DMS153 (cell line): ENCODE results near the gene LMAN1L.

Experiments
- DNase-seq: peaks from one replicate; lab custom pipeline; 2025; lab: John Stamatoyannopoulos, UW

Gene LMAN1L

DNA sequence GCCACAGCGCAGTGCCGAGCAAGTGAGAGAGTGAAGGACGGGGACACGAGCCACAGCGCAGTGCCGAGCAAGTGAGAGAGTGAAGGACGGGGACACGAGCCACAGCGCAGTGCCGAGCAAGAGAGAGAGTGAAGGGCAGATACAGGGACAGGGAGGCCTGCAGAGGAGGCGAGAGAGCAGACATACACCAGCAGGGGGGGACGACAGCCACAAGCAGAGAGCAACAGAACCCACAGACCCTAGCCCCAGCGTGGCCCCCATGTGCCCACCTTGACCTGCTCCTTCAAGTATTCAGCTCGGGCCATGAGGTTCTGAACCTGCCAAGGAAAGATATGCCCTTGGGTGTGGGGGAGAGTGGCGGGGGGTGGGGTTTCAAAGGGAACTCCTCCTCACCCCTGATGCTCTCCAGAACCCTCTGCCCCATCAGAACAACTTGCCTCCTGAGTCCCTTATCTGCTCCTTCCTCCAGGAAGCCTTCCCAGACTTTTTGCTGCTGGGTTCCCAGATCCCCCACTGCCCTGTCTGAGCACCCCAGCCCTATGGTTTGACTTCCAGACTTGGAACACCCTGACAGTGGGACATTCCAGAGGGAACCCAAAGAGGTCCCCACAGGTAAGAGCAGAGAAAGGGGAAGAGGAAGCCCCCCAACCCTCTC lies 25.0 kb downstream of the LMAN1L start:
- no peak for DNase-seq

DNA sequence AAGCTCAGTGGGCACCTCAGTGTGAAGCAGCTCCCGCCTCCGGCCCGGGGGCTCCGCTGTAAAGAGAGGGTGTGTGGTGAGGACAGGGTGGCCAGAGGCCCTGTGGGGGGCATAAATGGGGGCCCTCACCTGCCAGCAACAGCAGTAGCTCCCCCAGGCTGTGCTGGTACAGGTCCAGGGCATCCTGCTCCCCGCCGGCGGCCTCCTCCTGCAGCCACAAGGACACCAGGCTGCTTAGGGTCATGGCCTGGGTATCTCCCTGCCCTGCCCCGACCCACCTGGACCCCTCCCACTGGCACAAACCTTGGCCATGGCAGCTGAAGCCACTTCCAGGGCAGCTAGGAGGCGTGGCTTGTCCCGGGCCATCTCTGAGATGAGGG lies 25.5 kb downstream of the LMAN1L start:
- no peak for DNase-seq

DNA sequence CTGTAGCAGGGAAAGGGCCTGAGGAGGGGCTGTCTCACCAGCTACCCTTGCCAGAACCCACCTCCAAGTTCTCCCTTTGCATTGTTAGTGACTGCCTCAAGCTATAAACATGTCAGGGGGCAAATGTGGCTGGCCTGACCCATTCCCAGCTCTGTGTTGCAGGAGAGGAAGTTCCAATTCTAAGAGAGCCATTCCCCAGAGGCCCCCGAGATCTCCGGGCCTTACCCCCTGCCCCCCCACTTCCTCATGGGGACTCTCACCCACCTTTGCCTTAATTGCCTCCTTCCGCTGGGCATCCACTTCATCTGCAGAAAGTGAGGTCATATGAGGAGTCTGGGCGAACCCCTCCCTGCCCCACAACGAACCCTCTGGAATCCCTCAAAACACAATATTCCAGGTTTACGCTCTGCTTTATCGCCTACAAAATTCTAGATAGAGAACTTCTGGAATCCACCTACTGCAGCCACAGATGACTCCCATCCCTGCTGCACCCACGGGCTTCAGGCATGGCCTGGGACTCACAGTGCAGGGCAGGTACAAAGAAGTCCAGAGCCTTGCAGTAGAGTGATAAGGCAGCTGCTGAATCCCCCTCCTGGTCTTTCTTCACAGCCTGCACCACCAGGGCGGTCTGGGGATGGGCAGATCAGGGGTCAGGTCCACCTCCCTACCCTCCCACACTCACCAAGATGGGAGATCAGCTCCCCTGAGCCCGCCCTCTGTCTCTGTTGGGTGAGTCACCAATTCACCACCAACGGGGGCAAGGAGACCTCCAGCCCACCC lies 26.3 kb downstream of the LMAN1L start:
- DNase-seq = no peak

DNA sequence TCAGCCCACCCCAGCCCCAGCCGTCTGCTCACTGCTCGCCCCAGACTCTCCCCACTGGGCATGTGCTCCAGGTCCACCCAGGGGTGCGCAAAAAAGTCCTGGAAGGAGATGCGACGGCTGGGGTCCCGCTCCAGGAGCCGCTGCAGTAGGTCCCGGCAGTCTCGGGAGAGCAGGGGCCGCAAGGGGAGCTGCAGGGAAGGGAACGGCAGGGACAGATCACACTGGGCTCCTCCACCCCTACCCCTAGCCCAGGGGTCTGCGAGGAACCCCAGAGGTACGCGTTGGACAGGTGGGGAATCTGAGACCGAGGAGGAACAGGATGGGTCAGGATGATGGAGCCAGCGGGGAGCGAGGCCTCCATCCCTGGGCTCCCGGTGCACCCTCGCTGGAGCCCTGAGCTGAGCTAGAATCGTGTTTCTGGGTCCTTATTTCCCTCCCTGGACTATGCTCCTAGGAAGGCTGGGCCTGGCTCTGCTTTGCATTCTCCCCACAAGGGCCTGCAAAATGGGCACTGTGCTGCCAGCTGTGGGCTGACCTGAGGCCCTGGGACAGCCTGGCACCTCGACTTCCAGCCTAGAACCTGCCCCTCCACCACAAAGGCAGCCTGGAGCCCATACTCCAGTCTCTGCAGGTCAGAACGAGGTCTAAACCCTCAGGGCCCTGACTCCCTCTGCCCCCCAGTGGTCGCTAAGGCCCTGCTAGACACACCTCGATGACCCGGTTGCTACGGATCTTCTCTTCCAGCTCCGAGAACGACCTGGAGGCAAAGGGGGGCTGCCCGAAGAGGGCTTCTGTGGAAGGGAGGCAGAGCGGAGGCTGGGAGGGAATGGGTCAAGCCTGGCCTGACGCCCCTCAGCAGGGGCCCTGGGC lies 27.1 kb downstream of the LMAN1L start:
- DNase-seq = no peak

DNA sequence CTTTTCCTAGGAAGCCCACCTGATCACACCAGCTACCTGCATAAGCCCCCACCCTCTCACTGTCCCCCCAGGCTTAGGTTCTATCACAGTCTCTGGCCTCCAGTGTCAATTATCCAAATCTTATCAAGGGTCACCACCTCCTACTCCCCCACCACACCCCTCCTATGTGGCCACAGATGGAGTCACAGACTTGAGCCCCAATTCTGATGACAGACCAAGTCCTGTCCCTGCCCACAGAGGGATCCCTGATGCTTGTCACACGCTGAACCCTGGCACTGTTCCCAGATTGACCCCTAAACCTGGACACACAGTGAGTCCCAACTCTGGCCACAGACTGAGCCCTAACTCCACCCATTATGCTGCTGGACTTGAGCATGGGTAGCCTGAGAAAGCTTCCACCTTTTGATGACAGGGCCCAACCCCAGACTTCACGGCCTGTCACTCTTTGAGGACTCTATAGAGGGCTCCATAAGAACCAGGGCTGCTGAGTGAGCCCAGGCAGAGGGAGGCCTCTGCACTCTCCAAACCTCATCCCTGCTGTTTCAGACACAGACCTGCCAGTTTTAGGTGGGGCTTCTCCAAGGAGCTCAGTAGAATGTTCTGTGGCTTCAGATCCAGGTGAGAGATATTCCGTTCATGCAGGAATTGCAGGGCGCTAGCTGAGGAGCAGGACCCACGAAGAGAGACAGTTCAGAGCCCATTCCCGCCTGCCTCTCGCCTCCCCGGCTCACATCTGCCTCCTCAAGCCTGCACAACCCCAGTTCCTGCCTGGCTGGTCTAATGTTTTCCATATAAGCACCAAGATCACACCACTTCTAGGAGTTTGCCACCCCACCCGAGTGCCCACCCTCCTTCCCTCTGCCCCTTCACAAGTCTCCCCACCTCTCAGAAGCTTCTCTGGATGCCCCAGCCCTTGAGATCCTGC lies 28.5 kb downstream of the LMAN1L start:
- DNase-seq = no peak

DNA sequence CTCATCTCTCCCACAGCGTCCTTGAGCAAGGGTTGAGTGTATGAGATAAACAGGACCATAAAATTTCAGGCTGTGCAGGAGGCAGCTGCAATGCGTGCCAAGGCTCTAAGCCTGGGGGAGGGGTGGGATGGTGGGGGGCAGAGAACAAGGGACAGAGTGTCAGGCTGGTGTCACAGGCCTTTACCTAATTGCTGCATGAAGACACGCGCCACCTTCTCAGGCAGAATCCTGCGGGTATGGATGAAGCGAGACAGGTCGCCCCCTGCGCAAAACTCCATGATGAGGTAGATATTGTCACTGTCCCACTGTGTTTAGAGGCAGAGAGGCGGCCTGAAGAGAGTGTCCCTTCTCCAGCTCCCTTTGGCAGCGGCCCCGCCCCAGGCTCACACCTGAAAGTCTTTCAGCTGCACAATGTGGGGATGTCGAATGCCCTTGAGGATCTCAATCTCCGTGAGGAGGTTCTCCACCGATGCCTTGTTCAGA lies 29.3 kb downstream of the LMAN1L start:
- no peak for DNase-seq

DNA sequence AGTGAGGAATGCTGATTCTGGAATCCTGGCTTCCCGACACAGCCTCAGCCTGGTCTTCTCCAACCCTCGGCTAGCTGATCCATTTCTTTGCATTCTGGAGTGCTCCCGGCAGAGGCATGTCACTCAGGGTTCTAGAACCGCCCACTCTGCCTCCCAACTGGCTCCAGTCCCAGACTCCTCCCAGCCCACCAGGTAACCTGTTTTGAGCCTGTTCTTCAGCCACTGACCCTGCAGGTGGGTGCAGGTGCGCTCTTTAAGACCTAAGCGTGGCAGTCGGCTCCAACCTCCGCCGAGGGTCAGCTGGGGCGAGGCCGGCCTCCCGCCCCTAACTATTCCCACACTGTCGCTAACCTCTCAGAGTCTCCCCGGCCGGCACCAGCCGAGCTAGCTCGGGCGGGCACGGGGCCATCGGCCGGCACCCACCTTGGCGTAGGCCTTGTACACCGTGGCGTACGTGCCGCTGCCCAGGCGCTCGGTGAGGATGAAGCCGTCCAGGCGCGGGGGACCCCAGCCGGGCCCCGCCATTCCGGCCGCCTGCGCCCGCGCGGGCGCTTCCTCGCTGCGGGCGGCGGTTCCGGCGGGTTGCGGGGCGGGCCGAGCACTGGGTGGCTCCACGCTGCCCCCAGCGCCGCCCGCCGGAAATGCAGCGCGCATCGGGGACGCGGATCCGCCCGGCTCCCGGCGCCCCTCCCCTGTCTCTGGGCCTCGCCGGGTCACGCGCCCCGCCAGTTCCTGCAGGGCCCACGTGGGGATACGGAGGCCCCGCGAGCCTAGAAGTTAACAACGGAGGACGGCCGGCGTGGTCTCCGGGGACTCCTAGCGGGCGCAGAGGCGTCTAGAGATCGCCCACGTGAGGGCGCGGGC lies 30.2 kb downstream of the LMAN1L start, which contains the start of gene ULK3:
ULK3 (minus strand) TSS at position 576 of the 864 bp plus-strand sequence; CDS start at position 525, 51 bp downstream.
- DNase-seq = peak; percentile 67

DNA sequence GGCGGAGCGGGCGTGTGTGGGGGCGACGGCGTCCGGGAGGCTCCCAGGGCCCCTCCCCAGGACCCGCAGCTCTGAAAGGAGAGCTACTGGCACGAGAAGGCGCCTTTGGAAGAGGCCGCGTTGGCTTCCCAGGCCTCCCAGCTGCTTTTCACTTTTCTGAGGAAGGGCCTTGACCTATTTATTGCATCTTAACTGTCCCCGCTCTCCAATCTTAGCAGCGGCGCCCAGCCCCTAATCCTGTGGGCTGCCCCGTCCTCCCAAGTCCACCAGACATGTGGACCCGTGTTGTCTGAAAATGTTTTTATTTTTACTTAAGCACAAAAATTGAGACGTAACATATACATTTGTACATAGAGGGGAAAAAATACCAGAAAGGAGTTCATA lies 30.8 kb downstream of the LMAN1L start:
- no peak for DNase-seq

DNA sequence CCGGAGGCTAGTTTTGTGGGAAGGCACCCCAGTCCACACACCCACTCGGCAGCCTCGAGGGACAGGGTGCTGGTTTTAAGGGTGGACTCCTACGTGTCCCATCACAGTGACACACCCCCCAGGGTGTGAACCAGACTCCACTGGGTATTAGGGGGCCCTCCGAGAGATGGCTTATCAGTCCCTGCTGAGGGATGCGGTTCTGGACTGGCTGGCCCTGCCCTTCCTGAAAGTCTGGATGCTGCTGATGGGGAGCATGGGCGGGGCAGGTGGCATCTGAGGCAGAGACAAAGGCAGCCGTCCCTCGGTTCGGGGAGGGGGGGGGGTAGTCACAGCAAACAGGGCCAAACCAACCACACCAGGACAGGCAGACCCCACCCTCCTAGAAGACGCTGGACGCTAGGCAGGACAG lies 31.3 kb downstream of the LMAN1L start:
- no peak for DNase-seq

DNA sequence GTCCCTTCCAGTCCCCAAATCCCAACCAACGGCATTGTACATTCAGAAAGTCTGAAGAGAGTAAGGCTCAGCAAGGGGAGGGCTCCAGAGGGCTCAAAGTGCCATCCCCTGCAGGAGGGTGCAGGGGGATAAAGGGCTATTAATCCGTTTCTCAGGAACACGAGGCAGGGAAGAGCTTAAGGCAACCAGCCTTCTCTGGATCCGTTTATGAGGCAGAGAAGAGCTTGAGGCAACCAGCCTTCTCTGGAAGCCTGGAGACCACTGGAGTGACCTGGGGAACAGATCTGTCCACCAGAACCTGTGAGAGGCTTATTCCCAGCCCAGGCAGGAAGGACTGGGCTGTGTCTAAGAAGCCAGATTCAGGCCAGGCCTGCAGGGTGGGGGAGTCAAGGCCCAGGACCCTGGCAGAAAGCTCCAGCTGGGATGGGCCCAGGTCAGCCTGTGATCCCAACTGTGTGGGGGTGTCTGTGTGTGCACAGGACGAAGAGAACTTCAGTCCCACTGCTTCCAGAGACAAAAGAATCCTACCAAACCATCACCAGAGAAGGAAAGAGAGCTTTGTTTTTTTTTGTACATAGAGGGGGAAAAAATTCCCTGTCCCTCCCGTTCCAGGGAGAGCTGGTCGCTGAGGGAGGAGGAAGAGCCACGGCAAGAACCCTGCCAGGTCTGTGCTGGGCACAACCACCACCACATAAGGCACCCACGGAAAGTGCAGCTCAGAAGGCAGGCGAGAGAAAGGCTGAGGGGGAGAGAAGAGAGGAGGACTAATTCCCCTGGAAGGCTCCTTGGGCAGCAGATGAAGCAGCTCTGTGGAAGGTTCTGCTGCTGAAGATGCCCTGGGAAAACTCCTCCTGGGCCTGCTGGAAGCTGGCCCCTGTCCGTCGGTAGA lies 31.9 kb downstream of the LMAN1L start:
- DNase-seq = no peak

DNA sequence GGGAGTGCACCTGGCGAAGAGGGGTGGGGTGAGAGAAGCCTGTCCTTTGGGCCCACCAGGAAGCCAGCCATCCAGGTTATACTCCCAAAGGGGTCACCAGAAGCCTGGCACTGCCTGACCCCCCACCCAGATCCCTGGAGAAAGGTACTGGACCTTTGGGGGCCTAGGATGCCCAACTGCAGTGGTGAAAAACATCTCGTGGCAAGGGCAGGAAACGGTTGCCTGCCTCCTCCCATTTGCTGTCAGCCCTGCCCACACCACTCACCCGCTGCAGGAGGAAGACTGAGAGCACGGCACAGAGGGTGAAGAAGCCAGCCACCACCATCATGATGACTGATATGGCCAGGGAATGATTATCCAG lies 32.6 kb downstream of the LMAN1L start:
- DNase-seq = no peak

DNA sequence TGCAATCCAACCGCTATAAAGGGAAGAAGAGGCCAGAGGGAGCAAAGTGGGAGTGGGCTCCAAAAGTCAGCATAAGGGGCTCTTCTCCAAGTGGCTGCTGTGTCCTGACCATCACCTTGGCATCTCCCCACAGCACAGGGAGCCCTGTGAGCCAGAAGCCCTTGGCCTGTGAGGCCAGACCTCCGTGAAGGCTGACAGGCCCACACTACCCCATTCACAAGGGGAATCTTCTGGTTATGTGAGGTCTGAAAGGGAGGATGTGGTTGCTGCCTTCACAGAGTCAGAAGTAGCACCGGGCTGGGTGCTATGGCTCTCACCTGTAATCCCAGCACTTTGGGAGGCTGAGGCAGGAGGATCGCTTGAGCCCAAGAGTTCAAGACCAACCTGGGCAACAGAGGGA lies 32.9 kb downstream of the LMAN1L start:
- DNase-seq = no peak

DNA sequence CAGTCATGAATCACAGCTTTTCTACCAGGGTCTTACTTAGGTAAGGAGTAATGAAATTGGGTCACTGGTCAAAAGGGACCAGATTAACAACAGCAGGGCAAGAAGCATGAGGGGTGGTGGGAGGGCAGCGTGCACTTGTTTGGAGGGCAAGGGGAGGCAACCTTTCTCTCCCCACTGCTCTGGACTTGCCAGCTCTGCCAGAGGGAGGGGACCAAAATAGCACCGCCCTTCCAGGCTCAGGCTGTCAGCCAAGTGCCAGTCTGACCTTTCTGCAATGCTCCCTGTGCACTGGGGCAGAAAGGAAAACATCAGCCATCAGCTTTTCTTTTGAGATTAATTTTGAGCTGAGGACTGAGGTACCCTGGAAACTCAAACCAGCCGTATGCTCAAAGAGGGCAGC lies 34.8 kb downstream of the LMAN1L start:
- DNase-seq = no peak

DNA sequence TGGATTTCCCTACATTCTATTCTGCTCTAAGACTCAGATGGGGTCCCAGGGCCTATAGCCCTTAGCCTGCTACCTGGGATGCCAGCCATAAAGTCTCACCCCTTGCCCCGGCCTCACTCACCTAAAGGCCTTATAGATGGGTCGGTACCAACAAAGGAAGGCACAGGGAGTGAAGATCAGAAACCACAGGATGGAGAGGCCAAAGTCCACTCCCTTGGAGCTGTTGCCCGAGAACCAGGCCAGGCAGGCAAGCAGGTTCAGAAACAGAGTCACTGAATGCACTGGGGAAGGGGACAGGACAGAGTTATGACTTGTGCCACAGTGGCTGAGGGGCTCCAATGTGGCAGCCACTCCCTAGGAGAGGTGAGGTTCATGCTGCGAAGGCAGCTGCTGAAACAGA lies 37.8 kb downstream of the LMAN1L start:
- no peak for DNase-seq

DNA sequence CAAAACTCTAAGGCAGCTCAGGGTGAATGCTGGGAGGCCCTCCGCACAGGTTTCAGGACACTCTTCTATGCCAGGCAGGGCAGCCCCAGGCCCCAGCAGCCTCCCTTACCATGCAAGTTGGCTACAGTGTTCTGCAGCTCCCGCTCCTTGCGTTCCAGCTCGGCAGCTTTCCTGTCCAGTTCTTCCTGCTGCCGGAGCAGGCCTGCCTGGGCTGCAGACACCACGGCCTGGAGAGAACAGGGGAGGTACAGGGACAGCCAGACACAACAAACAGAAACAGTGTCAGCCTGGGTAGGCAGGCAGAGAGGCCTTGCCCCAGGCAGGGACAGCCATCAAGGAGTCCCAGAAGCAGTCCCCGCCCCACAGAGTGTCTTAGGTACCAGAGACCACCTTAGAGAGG lies 39.3 kb downstream of the LMAN1L start:
- DNase-seq = no peak

DNA sequence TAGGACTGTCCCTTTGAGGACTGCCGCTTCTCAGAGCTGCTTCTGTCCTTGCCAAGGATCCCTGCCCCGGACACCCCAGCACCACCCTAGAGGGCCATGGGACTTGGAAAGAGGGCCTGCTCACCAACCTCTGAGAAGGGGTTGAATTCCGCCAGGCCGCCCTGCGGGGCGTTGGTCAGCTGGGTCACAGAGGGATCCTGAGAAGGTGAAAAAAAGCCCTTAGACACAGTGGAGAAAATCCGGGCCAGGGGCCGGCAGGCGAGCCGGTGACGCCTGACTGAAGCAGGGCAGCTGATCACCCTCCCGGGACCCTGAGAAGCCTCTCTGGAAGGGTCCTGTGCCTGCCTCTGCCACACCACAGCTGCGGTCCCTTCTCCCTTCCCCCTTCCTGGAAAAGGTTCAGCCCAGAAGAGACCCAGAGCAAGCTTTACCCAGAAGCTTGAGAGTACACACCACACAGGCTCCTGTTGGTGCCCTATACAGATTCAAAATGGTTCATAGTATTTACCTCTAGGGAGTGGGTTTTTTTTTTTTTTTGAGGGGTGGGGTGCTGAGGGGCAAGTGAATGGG lies 41.9 kb downstream of the LMAN1L start:
- DNase-seq = no peak

DNA sequence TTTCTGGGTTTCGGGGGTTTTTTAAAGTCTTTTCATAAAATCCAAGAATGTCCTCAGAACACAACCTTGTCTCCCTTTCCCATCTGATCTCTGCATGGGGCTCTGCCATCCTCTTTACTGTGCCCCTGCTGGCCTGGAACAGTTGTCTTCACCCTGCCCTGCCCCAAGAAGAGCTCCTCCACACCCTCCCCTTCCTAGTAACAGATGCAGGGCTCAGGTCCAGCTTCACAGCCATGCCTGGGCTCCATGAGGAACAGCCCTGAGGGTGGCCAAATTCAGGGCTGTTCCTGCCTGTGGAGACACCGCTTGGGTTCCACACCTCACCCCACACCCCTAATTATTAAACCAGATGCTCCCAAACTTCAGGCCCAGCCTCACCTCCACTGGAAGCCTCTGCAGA lies 43.2 kb downstream of the LMAN1L start:
- DNase-seq = no peak

DNA sequence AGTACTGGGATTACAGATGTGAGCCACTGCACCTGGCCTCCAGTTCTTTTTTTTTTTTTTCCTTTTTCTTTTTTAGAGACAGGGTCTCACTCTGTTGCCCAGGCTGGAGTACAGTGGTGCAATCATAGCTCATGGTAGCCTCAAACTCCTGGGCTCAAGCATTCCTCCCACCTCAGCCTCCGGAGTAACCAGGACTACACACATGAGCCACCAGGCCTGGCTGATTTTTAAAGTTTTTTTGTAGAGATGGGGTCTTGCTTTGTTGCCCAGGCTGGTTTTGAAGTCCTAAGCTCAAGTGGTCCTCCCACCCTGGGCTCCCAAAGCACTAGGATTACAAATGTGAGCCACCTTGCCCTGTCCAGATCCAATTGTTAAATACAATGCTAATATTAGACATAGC lies 43.9 kb downstream of the LMAN1L start:
- no peak for DNase-seq

DNA sequence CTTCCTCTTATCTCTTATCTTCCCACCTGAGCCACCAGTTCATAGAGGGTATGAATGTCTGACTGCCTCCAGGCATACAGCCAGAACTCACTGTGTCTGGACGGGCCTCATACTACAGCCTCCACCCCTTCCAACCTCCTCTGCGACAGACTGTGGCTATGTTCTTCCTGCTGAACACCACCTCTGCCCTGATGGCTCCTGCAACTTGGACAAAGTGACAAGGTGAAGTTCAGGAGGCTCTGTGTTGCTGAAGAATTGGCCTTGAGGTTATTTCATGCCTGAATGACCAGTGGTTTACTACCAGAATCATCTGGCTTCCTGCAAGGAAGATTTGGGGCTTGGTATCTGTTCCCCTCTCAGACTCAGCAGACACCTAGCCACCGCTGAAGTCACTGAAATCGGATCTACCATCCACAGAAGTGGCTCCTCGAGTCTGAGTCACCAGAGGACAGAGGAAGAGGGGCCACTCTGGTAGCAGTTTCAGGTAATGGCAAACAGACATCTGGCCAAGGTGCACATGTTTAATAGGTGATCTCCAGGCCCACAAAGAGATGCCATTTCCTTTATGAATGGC lies 44.5 kb downstream of the LMAN1L start:
- DNase-seq = peak; percentile 3
